AG09309 (cell line): ENCODE data around the gene NFKBIE.
A peak's percentile ranks its signal among the peaks of the same experiment; 100 is the strongest.

ENCODE experiments used
- DNase-seq: peaks from one replicate; pipeline ENCODE4 v3.0.0-alpha.2; 2010; ENCODE audit warnings: low read depth
- H3K4me3 ChIP-seq: 2 replicates; pipeline ENCODE4 v1.5.1; 2011; ENCODE audit warnings: mild to moderate bottlenecking, low read depth, low read length, moderate library complexity; ENCODE audit not compliant: control insufficient read depth
- TF ChIP-seq, protein P1 (sequence below): IDR thresholded peaks from 2 replicates; pipeline ENCODE4 v1.5.1; 2011; ENCODE audit warnings: mild to moderate bottlenecking, low read depth, low read length, inconsistent platforms; ENCODE audit not compliant: insufficient read depth, control insufficient read depth; ENCODE audit errors: missing control alignments

Gene NFKBIE

DNA sequence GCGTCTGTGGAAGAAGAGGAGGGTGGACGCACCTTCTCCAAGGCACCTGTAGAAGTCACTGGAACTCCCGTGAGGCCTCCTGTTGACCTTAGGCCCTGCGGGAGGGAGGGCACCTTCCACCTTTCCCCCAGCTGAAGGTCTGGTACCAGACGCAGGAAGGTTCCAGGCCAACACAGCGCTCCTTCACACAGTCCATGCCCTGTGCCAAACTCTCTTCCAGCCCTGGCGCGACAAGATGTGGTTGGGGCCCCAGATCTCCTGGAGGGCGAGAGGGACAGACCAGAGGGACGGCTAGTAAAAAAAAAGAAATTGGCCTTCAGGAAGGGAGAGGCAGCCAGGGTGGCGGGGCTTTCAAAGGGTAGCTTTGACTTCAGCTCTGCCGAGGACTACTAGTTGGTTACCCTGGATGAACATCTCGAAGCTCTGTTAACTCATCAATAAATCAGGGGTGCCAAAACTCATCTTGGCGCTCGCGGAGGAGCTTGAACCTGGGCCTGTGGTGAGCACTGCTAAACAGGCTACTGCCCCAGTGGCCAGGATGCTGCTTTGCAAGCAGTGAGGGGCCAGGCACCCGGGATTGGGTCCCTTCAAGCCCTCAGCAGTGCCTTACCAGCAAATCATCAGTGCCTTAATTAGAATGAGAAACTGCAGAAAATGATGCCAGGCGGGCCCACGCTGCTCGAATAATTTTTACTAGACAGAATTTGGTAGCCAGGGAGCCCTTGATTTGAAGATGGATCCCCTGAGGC, 32.9 kb upstream of the NFKBIE start:
- TF ChIP-seq, protein P1, sequence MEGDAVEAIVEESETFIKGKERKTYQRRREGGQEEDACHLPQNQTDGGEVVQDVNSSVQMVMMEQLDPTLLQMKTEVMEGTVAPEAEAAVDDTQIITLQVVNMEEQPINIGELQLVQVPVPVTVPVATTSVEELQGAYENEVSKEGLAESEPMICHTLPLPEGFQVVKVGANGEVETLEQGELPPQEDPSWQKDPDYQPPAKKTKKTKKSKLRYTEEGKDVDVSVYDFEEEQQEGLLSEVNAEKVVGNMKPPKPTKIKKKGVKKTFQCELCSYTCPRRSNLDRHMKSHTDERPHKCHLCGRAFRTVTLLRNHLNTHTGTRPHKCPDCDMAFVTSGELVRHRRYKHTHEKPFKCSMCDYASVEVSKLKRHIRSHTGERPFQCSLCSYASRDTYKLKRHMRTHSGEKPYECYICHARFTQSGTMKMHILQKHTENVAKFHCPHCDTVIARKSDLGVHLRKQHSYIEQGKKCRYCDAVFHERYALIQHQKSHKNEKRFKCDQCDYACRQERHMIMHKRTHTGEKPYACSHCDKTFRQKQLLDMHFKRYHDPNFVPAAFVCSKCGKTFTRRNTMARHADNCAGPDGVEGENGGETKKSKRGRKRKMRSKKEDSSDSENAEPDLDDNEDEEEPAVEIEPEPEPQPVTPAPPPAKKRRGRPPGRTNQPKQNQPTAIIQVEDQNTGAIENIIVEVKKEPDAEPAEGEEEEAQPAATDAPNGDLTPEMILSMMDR = peak; percentile 6
- no peak overlapping the region for H3K4me3 ChIP-seq
- no peak for DNase-seq

DNA sequence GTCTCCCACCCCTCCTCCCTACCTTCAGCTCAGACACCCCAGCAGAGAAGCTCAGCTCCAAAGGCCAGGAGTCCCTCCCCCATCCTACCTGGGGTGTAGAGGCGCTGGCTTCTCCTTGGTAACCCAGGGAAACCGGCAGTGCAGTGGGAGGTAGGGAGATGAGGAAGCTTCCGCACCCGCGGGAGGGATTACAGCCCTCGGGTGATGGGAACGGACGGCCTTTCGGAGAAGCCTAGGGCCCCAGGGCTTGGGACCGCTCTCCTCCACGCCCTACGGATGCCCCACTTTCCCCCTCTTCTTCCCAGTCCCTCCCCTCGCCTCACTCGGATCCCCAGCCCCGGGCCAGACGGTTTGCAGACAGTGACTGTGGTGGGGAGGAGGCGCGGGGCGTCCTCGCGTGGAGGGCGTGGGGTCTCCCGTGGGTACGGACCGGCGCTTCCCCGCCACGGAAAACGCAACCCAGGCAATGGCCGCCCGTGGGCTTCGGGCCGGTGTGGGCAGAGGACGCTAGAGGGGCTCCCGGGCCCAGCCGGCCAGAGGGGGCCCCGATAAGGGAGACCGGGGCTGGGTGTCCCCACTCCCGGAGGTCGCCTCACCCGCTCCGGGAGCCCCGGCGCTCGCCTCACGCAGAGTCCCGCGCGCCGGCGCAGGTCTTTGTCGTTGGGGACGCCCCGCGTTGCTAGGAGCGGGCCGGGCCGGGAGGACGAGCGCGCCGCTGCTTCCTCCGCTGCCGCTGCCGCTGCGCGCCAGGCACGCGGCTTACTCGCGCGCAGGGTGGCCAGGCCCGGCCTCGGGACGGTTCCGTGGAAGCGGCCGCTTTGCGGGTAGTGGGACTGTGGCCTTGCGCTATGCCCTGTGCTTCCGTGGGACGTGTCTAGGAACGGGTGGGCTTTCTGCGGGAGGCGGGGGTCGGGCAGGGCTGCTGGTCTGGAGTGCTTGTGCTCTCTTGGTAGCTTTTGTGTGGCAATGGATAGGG, 32.0 kb upstream of the NFKBIE start:
- DNase-seq = no peak
- TF ChIP-seq, protein P1 = no peak
- peak overlapping the region; percentile 39 for H3K4me3 ChIP-seq

DNA sequence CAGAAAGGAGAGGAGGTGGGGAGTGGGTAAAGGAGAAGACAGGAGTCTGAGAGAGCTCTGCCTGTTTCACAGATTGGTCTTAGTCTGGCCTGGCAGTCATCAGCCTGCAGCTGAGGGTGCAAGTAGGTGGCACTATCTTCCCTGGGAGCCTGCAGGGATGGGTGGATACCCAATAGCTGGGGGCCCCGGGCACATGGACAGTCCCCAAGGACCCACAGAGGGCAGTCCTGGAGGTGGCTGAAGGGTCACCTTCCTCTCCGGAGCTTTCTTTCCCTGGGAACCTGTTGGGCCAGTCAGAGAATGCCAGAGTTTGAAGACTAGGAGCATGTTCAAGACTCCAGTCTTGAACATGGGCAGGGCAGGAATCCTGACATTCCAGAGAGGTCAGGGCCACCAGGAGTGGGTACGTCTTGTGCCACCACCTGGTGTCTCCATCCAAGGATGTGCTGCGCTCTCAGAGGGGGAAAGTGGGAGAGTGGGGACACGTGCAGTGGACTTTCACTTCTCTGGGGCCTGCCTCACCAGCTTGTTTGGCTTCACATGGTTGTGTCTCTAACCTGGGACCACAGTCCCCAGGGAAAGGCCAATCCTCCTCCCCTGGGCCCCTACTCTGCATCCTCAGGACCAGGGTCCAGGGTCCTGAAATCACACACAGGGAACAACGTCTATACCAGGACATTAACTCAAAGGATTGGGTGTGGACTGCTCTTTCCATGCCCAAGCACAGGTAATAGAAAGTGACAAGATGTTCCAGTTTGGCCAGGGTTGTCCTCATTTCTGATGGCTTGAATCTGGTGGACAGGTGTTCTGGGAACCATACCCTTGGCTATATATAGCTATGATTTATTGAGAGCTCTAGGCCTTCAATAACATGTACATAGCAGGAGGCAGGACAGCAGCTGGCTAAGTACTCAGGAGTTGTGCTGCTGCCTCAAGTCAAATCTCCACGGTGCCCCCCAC, 29.8 kb upstream of the NFKBIE start:
- H3K4me3 ChIP-seq = no peak overlapping the region
- DNase-seq = no peak
- TF ChIP-seq, protein P1 = no peak

DNA sequence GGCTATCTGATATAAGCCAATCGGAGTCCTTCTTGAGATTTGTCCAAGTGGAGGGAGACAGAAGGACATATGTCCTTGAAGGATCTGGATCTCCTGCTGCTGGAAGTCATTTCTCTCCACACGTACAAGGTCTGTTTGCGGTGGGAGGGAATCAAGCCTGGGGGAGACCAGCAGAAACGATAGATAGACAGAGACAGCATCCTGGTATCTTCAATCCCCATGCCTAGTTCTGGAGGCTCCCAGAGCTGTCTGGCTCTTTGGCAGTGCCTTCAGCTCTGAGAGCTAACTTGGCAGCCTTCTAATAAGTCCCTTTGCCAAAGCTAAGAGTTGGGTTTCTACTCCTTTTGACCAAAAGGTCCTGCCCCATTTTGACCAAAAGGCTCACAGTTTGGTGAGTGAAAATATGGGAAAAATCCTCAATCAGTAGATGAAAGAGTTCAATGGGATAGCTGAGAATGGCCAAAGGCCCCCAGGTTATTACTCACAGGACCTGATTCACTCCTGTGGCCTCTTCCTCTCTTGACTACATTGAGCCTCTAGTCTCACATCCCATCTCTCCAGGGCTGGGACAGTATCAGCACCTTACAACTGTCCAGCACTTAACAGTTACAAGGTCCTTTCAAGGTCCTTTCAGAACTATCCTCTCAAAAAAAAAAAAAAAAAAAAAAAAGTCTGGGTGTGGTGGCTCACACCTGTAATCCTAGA, 27.5 kb upstream of the NFKBIE start:
- H3K4me3 ChIP-seq = no peak overlapping the region
- TF ChIP-seq, protein P1 = no peak
- no peak for DNase-seq

DNA sequence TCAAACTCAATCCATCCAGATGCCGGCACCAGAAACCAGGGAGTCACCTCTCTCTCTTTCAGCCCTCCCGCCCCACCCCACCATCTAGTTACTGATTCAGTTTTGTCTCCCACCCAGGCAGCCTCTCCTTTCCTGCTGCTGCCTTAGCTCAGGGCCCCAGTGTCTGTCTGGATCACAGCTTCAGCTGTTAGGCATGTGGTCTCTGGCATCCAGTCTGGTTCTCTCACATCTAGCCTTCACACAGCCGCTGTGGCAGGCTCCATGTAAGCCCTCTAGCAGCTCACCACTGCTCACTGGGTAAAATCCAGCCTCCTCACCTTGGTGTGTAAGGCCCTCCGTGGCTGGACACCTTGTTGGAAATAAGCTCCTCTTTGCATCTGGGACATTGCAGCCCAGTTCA, 26.5 kb upstream of the NFKBIE start:
- TF ChIP-seq, protein P1 = no peak
- H3K4me3 ChIP-seq = no peak overlapping the region
- no peak for DNase-seq
